Pulmonary artery endothelial cell (primary cell): Measurements from ENCODE around the gene CDC42EP2. TPM values are rescaled to one million over a fixed set of nuclear protein-coding genes. Genes with fewer than 3 reads are reported as not detected.
A peak's percentile ranks its signal among the peaks of the same experiment; 100 is the strongest.
"Not testable (repeated sequence)": the region's sequence is repeated elsewhere in the genome, so short reads cannot be mapped to it uniquely, and the experiment has no call there.

Source experiments
- DNase-seq: peaks from one replicate; pipeline ENCODE4 v3.0.0-alpha.2; 2011; ENCODE audit warnings: low read depth, low spot score
- total RNA-seq: library from RNA; depleted of rRNA; stranded (reverse); fragments of >200 nt; gene quantifications from 2 replicates; pipeline ENCODE4 v1.2.3, GENCODE V29; 2014

Gene CDC42EP2
- total RNA-seq, 1 donor from 2014 or later: 19.5 TPM

DNA sequence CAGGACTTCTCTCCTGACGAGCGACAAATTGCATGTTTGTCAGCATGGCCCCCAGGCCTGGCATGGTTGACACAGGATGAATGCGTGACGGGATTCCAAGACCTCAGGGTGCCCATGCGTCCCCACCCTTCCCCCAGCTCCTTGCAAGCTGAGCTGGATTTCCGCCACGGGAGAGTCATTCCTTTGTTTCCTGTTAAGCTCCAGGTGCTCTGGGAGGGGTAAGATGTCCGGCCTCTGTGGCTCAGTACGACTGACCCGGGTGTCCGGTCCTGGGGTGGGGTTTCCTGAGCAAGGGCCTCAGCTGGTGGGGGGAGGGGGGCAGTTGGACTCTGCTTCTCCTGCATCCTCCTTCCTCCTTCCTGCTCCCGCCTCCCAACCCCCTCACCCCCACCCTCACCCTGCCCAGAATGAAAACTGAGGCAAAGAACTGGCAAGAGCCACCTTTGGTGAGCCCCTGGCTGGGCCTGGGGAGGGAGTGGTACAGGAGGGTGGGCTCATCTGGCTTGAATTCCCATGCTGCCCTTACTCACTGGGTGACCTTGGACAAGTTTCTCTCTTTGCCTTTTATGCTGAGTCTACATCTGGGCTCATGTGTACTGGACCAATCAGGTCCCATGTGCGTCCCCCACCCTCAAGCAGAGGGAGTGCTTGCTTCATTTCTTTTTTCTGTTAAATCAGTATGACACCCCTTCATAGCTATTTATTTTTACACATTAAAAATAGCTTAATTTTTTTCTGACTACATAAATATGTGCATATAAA, 2.5 kb downstream of the CDC42EP2 start:
- peak; percentile 73 for DNase-seq

DNA sequence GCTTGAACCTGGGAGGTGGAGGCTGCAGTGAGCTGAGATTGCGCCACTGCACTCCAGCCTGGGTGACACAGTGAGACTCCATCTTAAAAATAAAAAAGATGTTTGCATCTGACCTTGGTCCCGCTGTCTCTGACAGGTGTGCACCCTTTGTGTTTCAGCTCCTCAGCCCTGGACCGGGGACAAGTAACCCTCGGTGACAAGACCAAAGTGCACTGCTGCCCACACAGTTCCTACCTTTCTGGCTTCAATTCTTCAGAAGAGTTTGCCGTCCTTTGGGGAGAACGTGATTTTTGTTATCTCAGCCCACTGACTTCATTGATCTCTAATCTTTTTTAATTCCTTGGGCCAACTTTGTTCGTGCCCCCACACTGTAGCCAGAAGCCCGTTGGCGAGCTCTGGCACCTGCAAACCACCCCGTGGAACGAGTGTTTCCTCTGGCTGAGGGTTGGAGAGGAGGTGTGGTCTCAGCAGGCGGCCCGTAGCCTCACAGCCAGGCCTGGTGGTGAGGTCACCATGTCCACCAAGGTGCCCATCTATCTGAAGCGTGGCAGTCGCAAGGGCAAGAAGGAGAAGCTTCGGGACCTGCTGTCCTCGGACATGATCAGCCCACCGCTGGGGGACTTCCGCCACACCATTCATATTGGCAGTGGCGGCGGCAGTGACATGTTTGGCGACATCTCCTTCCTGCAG, 5.9 kb downstream of the CDC42EP2 start:
- DNase-seq: no peak

DNA sequence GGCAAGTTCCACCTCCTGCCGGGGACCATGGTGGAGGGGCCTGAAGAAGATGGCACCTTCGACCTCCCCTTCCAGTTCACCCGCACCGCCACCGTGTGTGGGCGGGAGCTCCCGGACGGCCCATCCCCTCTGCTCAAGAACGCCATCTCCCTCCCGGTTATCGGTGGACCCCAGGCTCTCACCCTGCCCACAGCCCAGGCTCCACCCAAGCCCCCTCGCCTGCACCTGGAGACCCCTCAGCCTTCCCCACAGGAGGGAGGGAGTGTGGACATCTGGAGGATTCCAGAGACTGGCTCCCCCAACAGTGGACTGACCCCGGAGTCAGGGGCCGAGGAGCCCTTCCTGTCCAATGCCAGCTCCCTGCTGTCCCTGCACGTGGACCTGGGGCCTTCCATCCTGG, 6.4 kb downstream of the CDC42EP2 start:
- no peak for DNase-seq

DNA sequence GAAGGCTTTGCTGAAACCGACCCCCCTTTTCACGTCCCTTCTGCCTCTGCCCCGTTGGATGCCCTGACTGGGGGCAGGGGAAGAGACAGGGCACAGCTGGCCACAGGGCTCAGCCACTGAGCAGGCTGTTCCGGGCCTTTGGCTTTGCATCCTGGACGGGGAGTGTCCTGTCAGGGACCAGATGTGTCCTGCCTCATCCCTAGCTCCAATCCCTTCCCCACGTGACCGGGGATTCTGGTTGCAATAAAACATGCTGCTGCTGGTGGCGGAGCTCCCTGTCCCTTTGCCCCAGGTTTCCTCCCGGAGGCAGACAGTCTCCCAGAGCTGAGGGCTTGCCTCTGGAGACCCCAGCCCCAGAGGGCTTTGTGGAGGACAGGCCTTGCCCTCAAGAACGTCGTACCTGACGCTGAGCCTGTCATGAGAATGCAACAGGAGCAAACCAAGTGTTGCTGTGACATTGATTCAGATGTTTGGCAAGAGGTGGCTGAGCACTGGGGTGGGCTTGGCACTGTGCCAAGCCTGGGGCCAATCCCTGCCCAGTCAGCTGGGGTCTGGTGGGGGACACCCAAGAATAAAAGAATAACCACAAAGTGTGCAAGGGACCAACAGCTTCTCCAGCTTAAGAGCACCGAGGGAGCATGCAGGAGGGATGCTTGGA, 7.3 kb downstream of the CDC42EP2 start:
- DNase-seq: no peak

DNA sequence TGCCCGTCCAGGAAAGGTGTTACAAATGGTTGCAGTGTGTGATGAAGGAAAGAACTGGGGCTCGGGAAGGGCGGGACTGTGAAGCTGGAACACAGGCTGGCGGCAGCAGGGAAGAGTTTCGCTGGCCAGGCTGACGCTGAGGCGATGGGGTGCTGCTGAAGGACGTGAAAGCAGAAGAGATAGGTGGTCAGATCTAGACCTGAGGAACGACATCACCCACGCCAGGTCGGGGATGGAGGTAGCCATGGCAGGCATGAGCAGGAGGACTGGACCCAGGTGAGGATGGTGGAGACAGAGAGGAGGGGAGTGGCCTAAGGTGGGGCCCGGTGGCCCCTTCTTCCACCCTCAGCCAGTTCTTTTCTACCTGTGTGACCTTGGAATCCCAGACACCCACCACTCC, 9.1 kb downstream of the CDC42EP2 start:
- DNase-seq: no peak

DNA sequence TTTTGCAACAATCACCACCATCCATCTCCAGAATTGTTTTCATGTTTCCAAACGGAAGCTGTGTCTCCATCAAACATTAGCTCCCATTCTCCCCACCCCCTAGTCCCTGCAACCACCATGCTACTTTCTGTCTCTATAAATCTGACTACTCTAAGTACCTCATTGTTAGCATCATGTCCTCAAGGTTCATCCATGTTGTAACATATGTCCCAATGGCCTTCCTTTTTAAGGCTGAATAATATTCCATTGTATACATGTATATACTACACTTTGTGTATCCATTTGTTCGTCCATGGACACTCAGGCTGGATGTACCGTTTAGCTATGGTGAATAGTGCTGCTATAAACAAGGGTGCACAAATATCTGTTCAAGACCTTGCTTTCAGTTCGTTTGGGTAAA, 10.8 kb downstream of the CDC42EP2 start:
- no peak for DNase-seq

DNA sequence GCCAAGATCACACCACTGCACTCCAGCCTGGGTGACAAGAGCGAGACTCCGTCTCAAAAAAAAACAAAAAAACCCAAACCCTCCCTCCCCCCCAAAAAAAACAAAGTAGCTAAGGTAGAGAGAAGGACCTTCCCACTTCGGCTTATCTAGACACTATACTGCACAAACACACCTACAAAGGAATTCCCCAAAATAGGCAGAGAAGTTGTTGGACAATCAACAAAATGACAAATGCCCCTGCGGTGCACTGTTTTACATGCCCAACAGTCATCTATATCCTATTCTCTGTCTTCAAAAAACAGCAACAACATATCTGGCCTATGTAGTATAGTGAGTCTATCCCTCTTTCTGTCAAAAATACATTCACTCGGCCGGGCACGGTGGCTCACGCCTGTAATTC, 12.4 kb downstream of the CDC42EP2 start:
- DNase-seq: no peak

DNA sequence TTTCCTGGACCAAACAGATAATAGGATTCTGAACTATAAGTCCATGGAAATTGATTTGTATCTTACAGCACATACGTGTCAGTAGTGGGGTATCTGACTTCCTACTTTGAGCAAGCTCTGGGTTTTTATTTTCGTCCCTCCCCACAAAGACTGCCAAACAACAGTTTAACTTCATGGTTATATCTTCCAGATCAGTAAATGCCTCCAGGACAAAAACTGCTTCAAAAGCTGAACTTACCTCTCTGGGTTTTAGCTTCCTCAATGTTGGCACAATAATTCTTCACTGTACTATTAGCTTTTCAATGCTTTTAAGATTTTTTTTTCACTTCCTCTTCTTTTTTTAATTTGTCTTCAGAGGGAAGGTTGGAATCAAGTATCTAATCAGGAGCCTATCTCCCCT, 14.8 kb downstream of the CDC42EP2 start:
- DNase-seq: no peak

DNA sequence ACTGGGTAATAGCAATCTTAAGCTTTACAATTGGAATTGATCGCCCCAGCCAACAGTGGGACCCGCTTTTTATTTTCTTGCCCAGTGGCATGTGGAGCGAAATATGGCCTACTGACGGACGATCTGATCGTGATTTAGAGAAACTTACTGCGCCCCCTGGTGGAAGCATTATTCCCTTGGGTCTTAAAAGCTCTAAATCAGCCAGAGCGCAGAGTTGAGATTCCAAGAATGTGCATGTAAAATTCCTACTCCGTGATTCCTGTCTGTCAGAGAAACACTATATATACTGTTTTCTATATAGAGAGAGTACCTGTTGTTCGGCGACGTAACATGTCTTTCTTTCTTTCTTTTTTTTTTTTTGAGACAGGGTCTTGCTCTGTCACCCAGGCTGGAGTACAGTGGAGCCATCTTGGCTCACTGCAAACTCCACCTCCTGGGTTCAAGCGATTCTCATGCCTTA, 15.3 kb downstream of the CDC42EP2 start:
- peak; percentile 78 for DNase-seq

DNA sequence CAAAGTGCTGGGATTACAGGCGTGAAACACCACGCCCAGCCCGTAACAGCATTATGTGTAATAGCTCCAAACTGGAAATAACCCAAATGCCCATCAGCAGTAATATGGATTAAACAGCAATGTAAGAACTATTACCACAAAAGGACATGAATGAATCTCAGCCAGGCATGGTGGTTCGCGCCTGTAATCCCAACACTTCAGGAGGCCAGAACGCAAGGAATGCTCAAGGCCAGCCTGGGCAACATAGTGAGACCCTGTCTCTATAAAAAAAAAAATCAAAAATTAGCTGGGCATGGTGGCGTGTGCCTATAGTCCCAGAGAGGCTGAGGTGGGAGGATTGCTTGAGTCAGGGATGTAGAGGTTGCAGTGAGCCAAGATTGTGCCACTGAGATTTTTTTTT, 15.9 kb downstream of the CDC42EP2 start:
- DNase-seq: no peak

DNA sequence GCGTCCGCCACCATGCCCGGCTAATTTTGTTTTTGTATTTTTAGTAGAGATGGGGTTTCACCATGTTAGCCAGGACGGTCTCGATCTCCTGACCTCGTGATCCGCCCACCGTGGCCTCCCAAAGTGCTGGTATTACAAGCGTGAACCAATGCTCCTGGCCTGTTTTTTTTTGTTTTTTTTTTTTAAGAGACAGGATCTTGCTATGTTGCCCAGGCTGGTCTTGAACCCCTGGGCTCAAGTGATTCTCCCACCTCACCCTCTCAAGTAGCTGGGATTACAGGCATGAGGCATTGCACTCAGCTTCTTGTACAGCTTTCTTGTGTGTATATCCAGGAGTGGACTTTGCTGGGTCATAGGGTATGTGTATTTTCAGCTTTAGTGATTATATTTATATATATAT, 17.9 kb downstream of the CDC42EP2 start:
- DNase-seq: not testable (repeated sequence)

DNA sequence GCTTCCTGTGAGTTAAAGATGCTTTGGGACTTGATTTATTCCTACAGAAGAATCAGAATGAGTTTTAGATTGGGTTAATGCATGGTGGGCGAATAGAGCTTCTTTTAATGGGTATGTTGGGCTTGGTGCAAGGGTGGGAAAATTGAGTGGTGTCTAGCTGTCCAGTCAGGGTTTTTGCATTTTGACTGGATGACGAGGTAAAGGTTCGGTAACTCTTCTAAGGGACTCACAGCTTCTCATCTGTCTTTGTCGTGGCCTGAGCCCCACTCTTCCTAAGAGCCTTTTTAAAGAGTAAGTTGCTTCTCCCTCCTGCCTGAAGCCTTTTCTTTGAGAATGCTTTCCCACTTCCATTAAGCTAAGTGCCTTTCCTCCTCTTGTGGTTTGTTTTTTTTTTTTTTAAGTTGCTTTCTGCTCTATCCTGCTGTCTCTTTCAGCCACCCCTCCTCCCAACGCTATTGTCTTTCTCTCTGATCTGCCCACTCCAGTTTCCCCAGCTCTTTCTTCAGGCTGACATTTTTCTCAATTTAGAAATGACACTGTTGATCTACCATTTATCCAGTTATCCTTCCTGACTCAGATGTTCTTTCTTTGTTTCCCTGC, 20.1 kb downstream of the CDC42EP2 start:
- no peak for DNase-seq

DNA sequence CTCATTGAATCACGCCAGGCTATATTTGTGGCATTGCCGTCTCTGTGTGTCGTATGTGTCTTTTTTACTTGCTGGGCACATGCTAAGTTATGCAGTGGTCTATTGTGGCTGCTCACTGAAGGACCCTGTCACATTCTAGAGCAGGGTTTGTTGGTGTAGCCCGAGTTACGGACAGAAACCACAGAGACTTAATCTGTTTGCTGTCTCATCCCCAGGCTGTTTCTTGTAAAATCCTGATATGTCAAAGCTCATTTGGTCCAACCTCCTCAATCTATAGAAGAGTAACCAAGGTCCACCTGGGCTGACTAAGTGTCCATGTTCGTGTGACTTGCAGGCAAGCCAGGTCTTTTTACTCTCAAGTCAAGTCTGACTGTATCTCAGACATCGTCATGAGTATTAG, 24.0 kb downstream of the CDC42EP2 start:
- no peak for DNase-seq

DNA sequence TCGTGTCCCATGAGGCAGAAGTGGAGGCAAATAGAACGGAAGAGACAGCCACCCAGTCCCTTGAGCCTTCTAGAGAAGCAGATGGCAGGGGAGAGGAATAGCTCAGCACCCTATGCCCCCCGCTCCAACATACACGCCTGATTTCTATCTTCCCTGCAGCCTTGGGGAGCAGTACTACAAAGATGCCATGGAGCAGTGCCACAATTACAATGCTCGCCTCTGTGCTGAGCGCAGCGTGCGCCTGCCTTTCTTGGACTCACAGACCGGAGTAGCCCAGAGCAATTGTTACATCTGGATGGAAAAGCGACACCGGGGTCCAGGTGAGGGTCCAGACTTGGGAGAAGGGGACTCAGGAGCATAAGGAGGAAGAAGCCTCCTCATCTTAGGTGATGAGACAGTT, 25.6 kb downstream of the CDC42EP2 start:
- no peak for DNase-seq

DNA sequence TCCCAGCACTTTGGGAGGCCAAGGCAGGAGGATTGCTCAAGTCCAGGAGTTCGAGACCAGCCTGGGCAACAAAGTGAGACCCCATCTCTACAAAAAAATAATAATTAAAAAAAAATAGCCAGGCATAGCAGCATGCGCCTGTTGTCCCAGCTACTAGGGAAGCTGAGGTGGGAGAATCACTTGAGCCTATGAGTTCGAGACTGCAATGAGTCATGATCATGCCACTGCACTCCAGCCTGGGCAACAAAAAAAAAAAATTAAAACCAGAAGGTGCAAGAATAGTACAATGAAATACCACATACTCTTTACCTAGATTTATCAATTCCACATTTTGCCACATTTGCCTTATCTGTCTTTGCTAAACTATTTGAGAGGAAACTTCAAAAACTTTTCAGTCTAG, 27.2 kb downstream of the CDC42EP2 start:
- DNase-seq: no peak

DNA sequence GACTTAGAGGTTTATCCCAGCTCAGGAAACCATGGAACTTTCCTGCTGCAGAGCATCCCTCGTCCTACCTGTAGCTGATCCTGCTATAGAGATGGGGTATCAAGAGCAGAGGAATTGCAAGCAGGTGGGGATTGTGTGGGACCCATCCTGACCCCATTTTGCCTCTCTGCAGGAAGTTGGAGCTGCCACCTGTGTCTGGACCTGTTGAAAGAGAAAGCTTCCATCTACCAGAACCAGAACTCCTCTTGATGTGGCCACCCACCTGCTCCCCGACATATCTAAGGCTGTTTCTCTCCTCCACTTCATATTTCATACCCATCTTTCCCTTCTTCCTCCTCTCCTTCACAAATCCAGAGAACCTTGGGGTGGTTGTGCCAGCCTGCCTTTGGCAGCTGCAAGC, 36.8 kb downstream of the CDC42EP2 start:
- no peak for DNase-seq

DNA sequence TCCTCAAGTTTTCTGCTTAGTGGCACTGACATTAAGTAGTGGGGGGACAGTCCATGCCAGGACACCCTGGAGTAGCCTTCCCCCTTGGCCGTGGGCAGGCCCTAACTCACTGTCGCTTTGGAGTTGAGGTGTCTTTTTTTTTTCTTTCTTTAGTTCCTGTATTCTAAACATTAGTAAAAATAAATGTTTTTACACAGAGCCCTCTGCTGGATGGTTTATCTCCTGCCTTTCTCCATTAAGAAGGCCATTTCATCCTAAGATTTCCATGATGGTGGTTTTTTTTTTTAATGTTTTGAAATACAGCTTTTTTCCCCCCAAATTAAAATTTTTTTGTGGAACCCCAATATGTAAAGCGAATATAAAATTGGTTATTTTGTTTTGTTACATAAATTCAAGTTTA, 38.1 kb downstream of the CDC42EP2 start:
- DNase-seq: no peak

DNA sequence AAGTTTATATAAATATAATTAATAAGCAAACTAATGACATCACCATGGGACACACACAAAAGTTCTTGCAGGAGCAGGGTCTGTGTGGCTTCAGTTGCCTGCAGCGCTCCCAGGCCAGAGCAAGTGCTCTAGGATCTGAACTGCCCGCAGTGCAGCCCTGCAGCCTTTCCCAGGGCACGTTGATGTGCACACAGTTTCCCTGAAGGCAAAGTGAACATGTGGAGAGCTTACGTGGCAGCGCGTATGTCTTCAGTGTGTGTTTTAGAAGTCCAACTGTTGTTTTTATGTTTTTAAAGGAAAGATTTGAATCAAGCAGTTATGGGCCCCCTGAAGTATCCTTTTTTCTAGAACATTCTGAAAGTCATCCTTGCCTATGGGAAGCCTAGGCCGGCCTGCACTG, 38.7 kb downstream of the CDC42EP2 start:
- DNase-seq: no peak

DNA sequence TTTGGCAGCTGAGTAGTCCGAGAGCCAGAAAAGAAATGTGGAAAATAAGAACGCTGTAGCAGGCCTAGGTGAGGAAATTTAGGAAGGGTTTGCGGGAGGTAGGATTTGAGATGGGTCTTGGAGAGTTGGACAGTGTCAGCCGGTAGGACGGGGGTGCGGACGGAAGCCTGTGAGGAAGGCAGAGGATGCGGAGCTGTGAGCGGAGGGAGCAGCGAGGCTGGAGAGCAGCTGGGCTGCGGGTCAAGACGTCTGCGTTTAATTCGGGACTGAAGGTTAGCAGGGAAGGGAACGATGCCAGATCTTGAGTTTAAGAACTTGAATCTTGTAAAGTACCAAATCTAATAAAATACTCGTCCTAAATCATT, 39.2 kb downstream of the CDC42EP2 start:
- DNase-seq: no peak

DNA sequence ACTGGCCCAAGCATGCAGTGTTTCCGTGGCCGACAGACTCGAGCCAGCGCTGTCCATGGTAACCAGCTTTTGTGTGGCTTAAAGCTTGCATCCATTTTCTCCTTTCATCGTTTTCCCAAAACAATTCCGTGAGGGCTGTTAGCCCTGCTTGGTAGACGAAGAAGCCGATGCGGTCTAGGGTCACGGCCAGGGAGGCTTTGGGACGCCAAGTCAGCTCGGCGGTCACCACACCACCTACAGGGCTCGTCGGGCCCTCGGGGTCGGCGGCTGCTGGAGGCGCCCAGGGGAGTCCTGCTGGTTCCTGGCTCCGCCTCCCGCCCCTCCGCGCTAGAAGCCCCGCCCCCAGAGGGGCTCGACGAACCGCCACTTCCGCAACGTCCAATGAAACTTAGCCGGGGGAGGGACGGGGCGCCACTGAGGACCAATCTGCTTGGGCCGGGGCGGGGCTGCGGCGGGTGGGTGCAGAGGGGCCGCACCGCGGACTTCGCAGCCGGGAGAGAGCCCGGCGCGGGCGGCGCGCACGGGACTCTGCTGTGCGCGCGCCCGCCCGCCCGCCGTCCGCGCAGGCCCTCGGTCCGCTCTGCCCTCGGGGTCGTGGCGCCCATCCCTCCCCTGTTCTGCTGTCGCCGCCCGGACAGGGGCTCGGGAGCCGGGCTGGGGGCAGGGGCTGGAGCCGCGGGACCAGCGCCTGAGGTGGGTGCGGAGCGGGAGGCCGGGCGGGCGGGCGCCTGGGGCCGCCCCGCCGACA, 39.8 kb downstream of the CDC42EP2 start, which contains the start of gene TIGD3:
TIGD3 (plus strand) TSS at position 487 of the 748 bp plus-strand sequence. CDS start 1,058 bp downstream, outside the sequence.
- DNase-seq: peak; percentile 75

DNA sequence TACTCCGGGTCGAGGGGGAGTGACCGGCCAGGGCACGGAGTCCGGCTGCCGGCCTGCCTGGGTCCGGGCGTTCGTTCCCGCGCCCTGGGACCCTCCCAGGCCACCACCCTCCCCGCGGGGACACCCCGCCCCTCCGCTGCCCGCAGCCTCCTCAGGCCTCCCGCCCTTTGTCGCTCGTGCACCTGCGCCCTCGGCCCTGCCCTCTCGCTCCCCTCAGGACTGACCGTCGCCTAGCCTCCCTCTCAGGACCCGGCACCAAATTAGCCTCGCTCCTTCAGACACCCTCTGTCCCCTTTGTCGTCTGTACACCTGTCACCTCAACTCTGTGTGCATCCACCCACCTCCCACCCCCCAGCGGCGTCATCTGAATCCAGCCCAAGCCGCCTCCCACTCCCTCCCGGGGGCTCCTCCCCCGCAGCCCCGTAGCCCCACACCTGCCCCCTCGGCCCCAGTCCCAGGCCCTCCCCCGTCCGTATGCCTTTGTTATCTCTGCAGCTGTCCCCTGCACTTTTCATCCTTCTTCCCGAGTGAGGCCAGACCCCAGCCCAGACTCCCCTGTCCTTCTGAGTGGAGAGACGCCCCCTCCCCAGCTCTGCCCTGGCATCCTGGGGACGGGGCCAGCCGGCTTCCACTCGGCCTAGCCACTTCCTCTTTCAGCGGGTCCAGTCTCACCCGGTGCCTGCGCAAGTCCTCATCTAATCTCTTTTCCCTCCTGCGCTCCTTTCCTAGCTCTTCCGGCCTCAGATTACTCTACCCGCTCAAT, 40.5 kb downstream of the CDC42EP2 start:
- no peak for DNase-seq
